ENCODE data around the gene ZMIZ1. TPM values are rescaled to one million over a fixed set of nuclear protein-coding genes. Genes with fewer than 3 reads are reported as not detected.

Gene ZMIZ1
- total and polyA plus RNA-seq, 2 experiments from 2014 or later: 9.2 to 30.9 TPM

DNA sequence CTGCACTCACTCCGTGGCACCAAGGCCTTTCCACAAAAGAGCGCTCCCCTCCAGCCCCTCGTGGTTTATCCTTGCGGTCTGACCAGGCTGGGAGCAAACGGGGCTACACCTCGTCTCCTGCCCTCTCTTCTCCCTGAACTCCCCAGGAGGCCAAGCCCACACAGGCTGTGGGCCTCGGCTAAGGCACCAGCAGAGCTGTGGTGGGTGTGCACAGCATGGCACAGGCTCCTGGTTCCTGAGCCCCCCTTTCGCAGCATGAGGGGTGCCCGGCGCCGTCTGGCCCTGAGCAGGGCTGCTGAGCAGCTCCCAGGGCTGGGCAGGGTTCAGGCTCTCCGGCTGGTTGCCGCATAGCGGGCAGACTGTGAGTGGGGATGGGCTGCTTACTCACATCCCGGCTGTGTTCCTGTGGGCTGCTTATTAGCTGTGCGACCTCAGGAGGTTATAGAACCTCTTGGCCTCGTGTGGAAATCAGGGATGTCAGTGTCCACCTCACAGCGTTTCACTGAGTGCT is 90.4 kb downstream of the ZMIZ1 start:
- Histone ChIP-seq H3K4me1 (ENCODE audit: insufficient read depth) (peaks cover 32% of the 10 kb centered on the region), H3K79me2 (replicated peaks; ENCODE audit: insufficient read depth) (peaks cover 33% of the 10 kb centered on the region), H3K27ac (ENCODE audit: low read depth) (no peak overlapping the region), H4K20me1 (replicated peaks; ENCODE audit: insufficient read depth) (0 out of 2 replicates have a peak, but pooled peaks cover 1% of the 10 kb centered on the region), H2AFZ (no peak overlapping the region), H3K27me3 (ENCODE audit: insufficient read depth) (no peaks in the 10 kb centered on the region), H3K9me2 (ENCODE audit: insufficient read depth) (no peaks in the 10 kb centered on the region), H3K36me3 (ENCODE audit: insufficient read depth) (no peaks in the 10 kb centered on the region), H3F3A (replicated peaks; ENCODE audit: low read depth) (no peaks in the 10 kb centered on the region), H3K4me3 (no peak overlapping the region), H3K4me2 (peak overlapping the region; percentile 35; the same call in 1 of the 2 replicates)
- Mint-ChIP-seq H3K27me3 (ENCODE audit: insufficient read depth, low read depth, poor library complexity) (peaks cover 18% of the 10 kb centered on the region), H3K36me3 (ENCODE audit: low read depth) (no peaks in the 10 kb centered on the region), H3K4me3 (no peak overlapping the region), H3K4me1 (peaks cover 59% of the 10 kb centered on the region), H3K9me3 (no peaks in the 10 kb centered on the region), H3K27ac (peak overlapping the region; percentile 65; the same call in 1 of the 2 replicates)
- ATAC-seq: peak; percentile 3
- no peak for DNase-seq (ENCODE audit: low spot score)
- TF ChIP-seq EZH2phosphoT487 (IDR thresholded peaks at IDR 0.05; ENCODE audit: unreplicated experiment) (no peak), JUNB (IDR thresholded peaks at IDR 0.05; ENCODE audit: unreplicated experiment) (no peak), CREB1 (CRISPR knock-in tag; IDR thresholded peaks at IDR 0.05; ENCODE audit: low read depth) (no peak), NANOG (IDR thresholded peaks at IDR 0.05; ENCODE audit: borderline replicate concordance) (no peak), EZH2 (IDR thresholded peaks at IDR 0.05; ENCODE audit: low read depth, unreplicated experiment) (no peak), STAT1 (IDR thresholded peaks at IDR 0.05; ENCODE audit: unreplicated experiment) (no peak), POLR2AphosphoS5 (IDR thresholded peaks at IDR 0.05; ENCODE audit: low read depth) (no peak), CTCF (conservative IDR thresholded peaks at IDR 0.05; ENCODE audit: low read depth in 2 of 2) (no peak), ZNF462 (CRISPR knock-in tag; IDR thresholded peaks at IDR 0.05) (no peak), ZNF114 (CRISPR knock-in tag; IDR thresholded peaks at IDR 0.05) (no peak)
- TF ChIP-seq, protein P1, sequence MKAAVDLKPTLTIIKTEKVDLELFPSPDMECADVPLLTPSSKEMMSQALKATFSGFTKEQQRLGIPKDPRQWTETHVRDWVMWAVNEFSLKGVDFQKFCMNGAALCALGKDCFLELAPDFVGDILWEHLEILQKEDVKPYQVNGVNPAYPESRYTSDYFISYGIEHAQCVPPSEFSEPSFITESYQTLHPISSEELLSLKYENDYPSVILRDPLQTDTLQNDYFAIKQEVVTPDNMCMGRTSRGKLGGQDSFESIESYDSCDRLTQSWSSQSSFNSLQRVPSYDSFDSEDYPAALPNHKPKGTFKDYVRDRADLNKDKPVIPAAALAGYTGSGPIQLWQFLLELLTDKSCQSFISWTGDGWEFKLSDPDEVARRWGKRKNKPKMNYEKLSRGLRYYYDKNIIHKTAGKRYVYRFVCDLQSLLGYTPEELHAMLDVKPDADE (IDR thresholded peaks at IDR 0.05): no peak
- TF ChIP-seq, protein P2, sequence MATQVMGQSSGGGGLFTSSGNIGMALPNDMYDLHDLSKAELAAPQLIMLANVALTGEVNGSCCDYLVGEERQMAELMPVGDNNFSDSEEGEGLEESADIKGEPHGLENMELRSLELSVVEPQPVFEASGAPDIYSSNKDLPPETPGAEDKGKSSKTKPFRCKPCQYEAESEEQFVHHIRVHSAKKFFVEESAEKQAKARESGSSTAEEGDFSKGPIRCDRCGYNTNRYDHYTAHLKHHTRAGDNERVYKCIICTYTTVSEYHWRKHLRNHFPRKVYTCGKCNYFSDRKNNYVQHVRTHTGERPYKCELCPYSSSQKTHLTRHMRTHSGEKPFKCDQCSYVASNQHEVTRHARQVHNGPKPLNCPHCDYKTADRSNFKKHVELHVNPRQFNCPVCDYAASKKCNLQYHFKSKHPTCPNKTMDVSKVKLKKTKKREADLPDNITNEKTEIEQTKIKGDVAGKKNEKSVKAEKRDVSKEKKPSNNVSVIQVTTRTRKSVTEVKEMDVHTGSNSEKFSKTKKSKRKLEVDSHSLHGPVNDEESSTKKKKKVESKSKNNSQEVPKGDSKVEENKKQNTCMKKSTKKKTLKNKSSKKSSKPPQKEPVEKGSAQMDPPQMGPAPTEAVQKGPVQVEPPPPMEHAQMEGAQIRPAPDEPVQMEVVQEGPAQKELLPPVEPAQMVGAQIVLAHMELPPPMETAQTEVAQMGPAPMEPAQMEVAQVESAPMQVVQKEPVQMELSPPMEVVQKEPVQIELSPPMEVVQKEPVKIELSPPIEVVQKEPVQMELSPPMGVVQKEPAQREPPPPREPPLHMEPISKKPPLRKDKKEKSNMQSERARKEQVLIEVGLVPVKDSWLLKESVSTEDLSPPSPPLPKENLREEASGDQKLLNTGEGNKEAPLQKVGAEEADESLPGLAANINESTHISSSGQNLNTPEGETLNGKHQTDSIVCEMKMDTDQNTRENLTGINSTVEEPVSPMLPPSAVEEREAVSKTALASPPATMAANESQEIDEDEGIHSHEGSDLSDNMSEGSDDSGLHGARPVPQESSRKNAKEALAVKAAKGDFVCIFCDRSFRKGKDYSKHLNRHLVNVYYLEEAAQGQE (IDR thresholded peaks at IDR 0.05; ENCODE audit: unreplicated experiment): no peak

Measured in GM23338 (cell line).